ENCODE results near the gene KIF1B.

GRCh38 chr1:10211805-10212410, 1.5 kb downstream of the KIF1B start:
- TF ChIP-seq, protein P1, sequence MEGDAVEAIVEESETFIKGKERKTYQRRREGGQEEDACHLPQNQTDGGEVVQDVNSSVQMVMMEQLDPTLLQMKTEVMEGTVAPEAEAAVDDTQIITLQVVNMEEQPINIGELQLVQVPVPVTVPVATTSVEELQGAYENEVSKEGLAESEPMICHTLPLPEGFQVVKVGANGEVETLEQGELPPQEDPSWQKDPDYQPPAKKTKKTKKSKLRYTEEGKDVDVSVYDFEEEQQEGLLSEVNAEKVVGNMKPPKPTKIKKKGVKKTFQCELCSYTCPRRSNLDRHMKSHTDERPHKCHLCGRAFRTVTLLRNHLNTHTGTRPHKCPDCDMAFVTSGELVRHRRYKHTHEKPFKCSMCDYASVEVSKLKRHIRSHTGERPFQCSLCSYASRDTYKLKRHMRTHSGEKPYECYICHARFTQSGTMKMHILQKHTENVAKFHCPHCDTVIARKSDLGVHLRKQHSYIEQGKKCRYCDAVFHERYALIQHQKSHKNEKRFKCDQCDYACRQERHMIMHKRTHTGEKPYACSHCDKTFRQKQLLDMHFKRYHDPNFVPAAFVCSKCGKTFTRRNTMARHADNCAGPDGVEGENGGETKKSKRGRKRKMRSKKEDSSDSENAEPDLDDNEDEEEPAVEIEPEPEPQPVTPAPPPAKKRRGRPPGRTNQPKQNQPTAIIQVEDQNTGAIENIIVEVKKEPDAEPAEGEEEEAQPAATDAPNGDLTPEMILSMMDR (IDR thresholded peaks at IDR 0.05) = no peak
- TF ChIP-seq POLR2A (IDR thresholded peaks at IDR 0.05) = no peak

All from Peyer's patch (tissue), 4 donors.